Measurements from ENCODE around the gene KLHL5.

- TF ChIP-seq CTCF (IDR thresholded peaks at IDR 0.05; ENCODE audit: poor library complexity, severe bottlenecking) (no peak), EZH2 (IDR thresholded peaks at IDR 0.05; ENCODE audit: borderline replicate concordance, insufficient read depth, low read length, poor library complexity, severe bottlenecking) (no peak)
These were observed 34.8 kb downstream of the KLHL5 start for GRCh38 chr4:39096847-39097246.

Measured in neural cell (in vitro differentiated cells).